ENCODE measurements around the gene PXYLP1. TPM values are rescaled to one million over a fixed set of nuclear protein-coding genes. Genes with fewer than 3 reads are reported as not detected.
A peak's percentile ranks its signal among the peaks of the same experiment; 100 is the strongest.

The PXYLP1 gene
- total RNA-seq, 1 donor from 2014 or later = 30.9 TPM

DNA sequence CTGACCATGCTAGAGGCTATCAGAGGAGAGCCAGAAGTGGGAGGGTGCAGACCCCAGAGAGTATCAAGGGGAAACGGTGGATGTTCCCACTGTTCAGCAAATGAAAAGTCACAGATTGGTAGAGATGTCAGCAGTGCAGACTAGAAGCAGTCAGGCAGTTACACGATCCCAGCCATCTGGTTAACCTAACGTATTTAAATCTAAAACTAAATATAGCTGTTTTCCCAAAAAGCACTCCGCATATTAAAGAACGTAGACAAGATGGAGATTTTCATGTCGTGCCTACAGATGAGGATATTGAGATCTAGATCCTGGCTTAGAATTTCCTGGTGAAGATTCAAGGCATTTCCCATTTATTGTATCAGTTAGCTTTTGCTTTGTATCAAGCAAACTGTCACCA, 25.2 kb downstream of the PXYLP1 start:
- no peak overlapping the region for H3K27ac Mint-ChIP-seq (ENCODE audit: unreplicated experiment)
- H3K4me1 Mint-ChIP-seq = peaks cover 39% of the 10 kb centered on the region
- no peaks in the 10 kb centered on the region for H3K9me3 Mint-ChIP-seq
- TF ChIP-seq, protein P1, sequence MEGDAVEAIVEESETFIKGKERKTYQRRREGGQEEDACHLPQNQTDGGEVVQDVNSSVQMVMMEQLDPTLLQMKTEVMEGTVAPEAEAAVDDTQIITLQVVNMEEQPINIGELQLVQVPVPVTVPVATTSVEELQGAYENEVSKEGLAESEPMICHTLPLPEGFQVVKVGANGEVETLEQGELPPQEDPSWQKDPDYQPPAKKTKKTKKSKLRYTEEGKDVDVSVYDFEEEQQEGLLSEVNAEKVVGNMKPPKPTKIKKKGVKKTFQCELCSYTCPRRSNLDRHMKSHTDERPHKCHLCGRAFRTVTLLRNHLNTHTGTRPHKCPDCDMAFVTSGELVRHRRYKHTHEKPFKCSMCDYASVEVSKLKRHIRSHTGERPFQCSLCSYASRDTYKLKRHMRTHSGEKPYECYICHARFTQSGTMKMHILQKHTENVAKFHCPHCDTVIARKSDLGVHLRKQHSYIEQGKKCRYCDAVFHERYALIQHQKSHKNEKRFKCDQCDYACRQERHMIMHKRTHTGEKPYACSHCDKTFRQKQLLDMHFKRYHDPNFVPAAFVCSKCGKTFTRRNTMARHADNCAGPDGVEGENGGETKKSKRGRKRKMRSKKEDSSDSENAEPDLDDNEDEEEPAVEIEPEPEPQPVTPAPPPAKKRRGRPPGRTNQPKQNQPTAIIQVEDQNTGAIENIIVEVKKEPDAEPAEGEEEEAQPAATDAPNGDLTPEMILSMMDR (conservative IDR thresholded peaks at IDR 0.05) = no peak
- H3K36me3 Mint-ChIP-seq (ENCODE audit: low read depth) = no peaks in the 10 kb centered on the region
- H3K27me3 Mint-ChIP-seq (ENCODE audit: low read depth) = no peaks in the 10 kb centered on the region
- H3K4me3 Mint-ChIP-seq = no peak overlapping the region
- DNase-seq (ENCODE audit: low read depth, low spot score) = no peak

DNA sequence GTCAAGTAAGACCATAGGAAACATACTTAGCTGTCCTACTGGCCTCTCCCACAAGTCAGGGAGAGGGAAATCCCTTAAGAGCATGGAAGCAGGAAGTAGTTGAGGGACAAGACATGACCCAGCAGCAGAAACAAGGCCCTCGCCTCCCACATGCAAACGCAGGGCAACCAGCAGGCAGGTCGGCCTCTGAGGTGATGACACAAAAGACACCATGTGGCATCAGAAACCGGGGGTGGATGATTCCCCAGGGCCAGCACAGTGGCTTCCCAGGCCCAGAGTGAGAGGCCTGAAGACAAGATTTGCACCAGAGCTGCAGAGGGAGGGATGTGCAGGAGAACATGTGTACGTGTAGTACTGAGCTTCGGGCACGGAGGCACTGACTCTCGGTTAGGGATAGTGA, 26.3 kb downstream of the PXYLP1 start:
- no peaks in the 10 kb centered on the region for H3K9me3 Mint-ChIP-seq
- DNase-seq (ENCODE audit: low read depth, low spot score) = no peak
- no peaks in the 10 kb centered on the region for H3K36me3 Mint-ChIP-seq (ENCODE audit: low read depth)
- no peaks in the 10 kb centered on the region for H3K27me3 Mint-ChIP-seq (ENCODE audit: low read depth)
- no peak overlapping the region for H3K4me3 Mint-ChIP-seq
- TF ChIP-seq, protein P1 (conservative IDR thresholded peaks at IDR 0.05) = no peak
- H3K4me1 Mint-ChIP-seq = peaks cover 44% of the 10 kb centered on the region
- no peak overlapping the region for H3K27ac Mint-ChIP-seq (ENCODE audit: unreplicated experiment)

DNA sequence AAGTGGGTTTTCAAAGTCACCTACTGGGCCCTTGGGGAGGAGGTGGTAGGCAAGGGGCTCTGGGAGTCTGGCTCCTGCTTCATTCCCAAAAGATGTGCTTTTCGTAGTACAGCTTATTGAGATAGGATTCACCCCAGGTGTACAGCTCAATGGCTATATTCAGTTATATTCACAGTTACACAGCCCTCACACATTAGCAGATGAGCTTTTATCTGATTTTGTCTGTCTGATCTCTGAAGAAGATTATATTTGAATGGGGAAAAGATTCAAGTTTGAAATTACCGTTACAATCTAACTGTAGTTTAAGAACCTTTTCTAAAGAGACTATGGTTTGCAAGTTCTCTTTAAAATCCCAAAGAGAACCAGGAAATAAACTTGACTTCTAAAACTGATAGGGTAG, 27.3 kb downstream of the PXYLP1 start:
- H3K9me3 Mint-ChIP-seq = no peaks in the 10 kb centered on the region
- H3K4me3 Mint-ChIP-seq = no peak overlapping the region
- peaks cover 44% of the 10 kb centered on the region for H3K4me1 Mint-ChIP-seq
- H3K27ac Mint-ChIP-seq (ENCODE audit: unreplicated experiment) = no peak overlapping the region
- H3K36me3 Mint-ChIP-seq (ENCODE audit: low read depth) = no peaks in the 10 kb centered on the region
- H3K27me3 Mint-ChIP-seq (ENCODE audit: low read depth) = no peaks in the 10 kb centered on the region
- DNase-seq (ENCODE audit: low read depth, low spot score) = no peak
- TF ChIP-seq, protein P1 (conservative IDR thresholded peaks at IDR 0.05) = no peak

DNA sequence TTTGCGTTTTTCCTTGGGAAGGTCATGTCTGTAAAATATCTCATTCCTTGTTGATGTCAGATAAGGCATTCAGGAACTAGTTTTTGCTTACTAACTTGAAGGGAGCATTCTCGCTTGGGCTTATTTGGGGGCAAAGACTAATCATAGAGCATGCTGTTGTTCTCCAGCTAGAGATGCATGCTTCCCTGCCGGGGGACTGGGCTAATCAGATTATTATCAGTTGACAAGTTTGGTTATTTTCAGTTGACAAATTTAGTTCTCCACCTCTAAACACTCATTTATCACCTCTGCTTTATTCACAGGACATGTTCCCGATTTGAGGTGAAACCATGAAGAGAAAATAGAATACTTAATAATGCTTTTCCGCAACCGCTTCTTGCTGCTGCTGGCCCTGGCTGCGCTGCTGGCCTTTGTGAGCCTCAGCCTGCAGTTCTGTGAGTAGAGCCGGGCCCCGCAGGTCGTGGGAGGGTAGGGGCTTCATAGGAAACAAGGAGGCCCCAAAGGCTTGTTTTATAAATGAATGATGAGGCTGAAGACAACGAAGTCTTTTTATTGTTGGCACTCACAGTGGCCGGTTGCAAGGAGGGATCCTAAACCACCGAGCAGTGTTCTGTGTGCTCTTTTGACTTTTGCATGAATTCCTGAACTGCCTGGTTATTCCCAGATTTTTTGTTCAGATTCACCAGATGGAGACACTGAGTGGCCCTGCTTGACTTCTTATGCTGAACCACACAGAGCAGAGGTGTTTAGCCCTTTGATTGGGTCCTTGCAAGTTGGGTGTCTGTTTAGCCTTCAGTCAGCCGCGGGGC, 28.4 kb downstream of the PXYLP1 start:
- Mint-ChIP-seq H3K9me3 (no peaks in the 10 kb centered on the region), H3K27me3 (ENCODE audit: low read depth) (no peaks in the 10 kb centered on the region), H3K36me3 (ENCODE audit: low read depth) (no peaks in the 10 kb centered on the region), H3K27ac (ENCODE audit: unreplicated experiment) (peak overlapping the region; percentile 95), H3K4me3 (peak overlapping the region; percentile 81), H3K4me1 (peaks cover 44% of the 10 kb centered on the region)
- TF ChIP-seq, protein P1 (conservative IDR thresholded peaks at IDR 0.05) = no peak
- peak; percentile 10 for DNase-seq (ENCODE audit: low read depth, low spot score)

DNA sequence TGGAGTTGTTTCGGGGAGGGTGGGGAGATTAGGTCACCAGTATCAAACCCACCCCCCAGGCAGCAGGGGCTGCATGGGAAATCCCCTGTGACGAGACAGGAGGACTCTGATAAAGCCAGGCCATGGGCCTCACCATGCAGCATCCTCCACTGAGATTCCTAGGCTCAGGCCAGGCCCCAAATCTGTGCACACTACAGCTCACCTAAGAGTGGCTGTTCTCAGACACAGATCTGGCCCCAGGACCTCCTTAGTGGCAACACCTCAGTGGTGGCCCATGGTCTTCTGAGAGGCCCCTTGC, 29.0 kb downstream of the PXYLP1 start:
- TF ChIP-seq, protein P1 (conservative IDR thresholded peaks at IDR 0.05) = no peak
- H3K27ac Mint-ChIP-seq (ENCODE audit: unreplicated experiment) = peak overlapping the region; percentile 95
- H3K36me3 Mint-ChIP-seq (ENCODE audit: low read depth) = no peaks in the 10 kb centered on the region
- peak; percentile 11 for DNase-seq (ENCODE audit: low read depth, low spot score)
- H3K4me3 Mint-ChIP-seq = peak overlapping the region; percentile 81
- no peaks in the 10 kb centered on the region for H3K27me3 Mint-ChIP-seq (ENCODE audit: low read depth)
- H3K9me3 Mint-ChIP-seq = no peaks in the 10 kb centered on the region
- H3K4me1 Mint-ChIP-seq = peaks cover 47% of the 10 kb centered on the region

Measured in neural crest cell (in vitro differentiated cells).